ENCODE measurements around the gene MANBA.

DNA sequence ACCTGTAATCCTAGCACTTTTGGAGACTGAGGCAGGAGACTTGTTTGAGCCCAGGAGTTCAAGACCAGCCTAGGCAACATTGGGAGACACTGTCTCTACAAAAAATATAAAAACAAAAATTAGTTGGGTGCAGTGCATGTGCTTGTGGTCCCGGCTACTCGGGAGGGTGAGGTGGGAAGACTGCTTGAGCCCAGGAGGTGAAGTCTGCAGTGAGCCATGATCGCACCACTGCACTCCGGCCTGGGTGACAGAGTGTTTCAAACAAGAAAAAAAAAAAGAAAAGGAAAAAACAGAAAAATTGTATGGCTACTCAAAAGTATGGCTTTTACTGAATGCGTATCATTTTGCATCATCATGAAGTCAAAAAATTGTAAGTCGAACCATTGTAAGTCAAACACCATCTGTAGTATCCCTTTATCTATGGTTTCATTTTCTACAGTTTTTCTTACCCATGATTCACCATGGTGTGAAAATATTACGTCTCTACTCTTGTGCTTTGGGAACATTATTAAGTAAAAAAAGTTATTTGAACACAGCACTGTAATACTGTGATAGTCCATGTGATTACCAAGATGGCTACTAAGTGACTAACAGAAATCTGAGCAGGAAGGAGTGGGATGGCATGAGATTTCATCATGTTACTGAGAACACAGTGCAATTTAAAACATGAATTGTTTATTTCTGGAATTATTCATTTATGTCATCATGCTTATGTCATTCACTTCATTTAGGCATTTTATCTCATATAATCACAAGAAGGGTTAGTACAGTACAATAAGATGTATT, 26.5 kb upstream of the MANBA start:
- TF ChIP-seq, protein P1, sequence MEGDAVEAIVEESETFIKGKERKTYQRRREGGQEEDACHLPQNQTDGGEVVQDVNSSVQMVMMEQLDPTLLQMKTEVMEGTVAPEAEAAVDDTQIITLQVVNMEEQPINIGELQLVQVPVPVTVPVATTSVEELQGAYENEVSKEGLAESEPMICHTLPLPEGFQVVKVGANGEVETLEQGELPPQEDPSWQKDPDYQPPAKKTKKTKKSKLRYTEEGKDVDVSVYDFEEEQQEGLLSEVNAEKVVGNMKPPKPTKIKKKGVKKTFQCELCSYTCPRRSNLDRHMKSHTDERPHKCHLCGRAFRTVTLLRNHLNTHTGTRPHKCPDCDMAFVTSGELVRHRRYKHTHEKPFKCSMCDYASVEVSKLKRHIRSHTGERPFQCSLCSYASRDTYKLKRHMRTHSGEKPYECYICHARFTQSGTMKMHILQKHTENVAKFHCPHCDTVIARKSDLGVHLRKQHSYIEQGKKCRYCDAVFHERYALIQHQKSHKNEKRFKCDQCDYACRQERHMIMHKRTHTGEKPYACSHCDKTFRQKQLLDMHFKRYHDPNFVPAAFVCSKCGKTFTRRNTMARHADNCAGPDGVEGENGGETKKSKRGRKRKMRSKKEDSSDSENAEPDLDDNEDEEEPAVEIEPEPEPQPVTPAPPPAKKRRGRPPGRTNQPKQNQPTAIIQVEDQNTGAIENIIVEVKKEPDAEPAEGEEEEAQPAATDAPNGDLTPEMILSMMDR (IDR thresholded peaks at IDR 0.05): no peak
- TF ChIP-seq POLR2A (IDR thresholded peaks at IDR 0.05): no peak

Measured in uterus (tissue), 2 donors.